Measurements from ENCODE around the gene SLC6A8. TPM values are rescaled to one million over a fixed set of nuclear protein-coding genes. Genes with fewer than 3 reads are reported as not detected.

SLC6A8 gene
- total and polyA plus RNA-seq, 2 donors (not counting 3 experiments of a cell fraction or from before 2014, with no cell fraction given): 22.7 to 23.6 TPM

GRCh38 chrX:153734871-153735270 is 47.1 kb downstream of the SLC6A8 start:
- no peak overlapping the region for H3K27ac ChIP-seq (ENCODE audit: insufficient read depth, low read depth, low read length)
- CTCF ChIA-PET: interaction anchor here (1.3 kb wide), 1 partner anchor 8 kb away, joined by 3 read pairs; no protein-coding TSS in a partner anchor
- BruUV-seq (replicated peaks): no TSS peak

GRCh38 chrX:153735274-153735673 is 47.5 kb downstream of the SLC6A8 start:
- no peaks in the 10 kb centered on the region for H3K4me1 ChIP-seq (ENCODE audit: control insufficient read depth, extremely low read depth, insufficient read depth, low read length)
- H3K9me1 ChIP-seq (replicated peaks; ENCODE audit: control insufficient read depth, extremely low read depth, insufficient read depth, low read length): no peaks in the 10 kb centered on the region
- no peak for FAIRE-seq
- TF ChIP-seq EZH2 (IDR thresholded peaks at IDR 0.05; ENCODE audit: borderline replicate concordance, low read depth, low read length, severe bottlenecking) (no peak), FOS (IDR thresholded peaks at IDR 0.05; ENCODE audit: borderline replicate concordance, insufficient read depth, low read length) (no peak)
- ChIA-PET CTCF (interaction anchor here (1.3 kb wide), 1 partner anchor 9 kb away, joined by 3 read pairs; no protein-coding TSS in a partner anchor), POLR2A (no interaction called here)
- H3K4me2 ChIP-seq (ENCODE audit: insufficient read depth, low read length): no peak overlapping the region
- BruUV-seq (replicated peaks): no TSS peak
- no peak overlapping the region for H2AFZ ChIP-seq (ENCODE audit: low read depth, low read length)
- no peak for DNase-seq (ENCODE audit: low read depth, low spot score)
- H3K9ac ChIP-seq (replicated peaks; ENCODE audit: extremely low read depth, insufficient read depth, low read length): no peak overlapping the region
- intact Hi-C loops (cut with micrococcal nuclease): no loop called here
- no peaks in the 10 kb centered on the region for H3K9me3 ChIP-seq (replicated peaks; ENCODE audit: control insufficient read depth, insufficient read depth, low read length)
- H3K36me3 ChIP-seq (ENCODE audit: control insufficient read depth in 2 of 2, extremely low read depth in 1 of 2, insufficient read depth in 2 of 2, low read length in 2 of 2): no peaks in the 10 kb centered on the region
- no peak overlapping the region for H3K27ac ChIP-seq (ENCODE audit: insufficient read depth, low read depth, low read length)
- dilution Hi-C loops (cut with MboI; ENCODE audit: extremely low pct_ligation_motif_present, low sequenced_read_pairs): no loop called here
- no peaks in the 10 kb centered on the region for H4K20me1 ChIP-seq (replicated peaks; ENCODE audit: control insufficient read depth, extremely low read depth, insufficient read depth, low read length)
- H3K4me3 ChIP-seq (replicated peaks in 1 of 3; ENCODE audit: insufficient read depth in 1 of 3, low read depth in 1 of 3, low read length in 3 of 3): no peak overlapping the region
- H3K27me3 ChIP-seq (ENCODE audit: control insufficient read depth in 2 of 2, insufficient read depth in 2 of 2, low read length in 2 of 2): no peaks in the 10 kb centered on the region
- no peaks in the 10 kb centered on the region for H3K79me2 ChIP-seq (ENCODE audit: control insufficient read depth, insufficient read depth, low read length)

More at GRCh38 chrX:153734871-153735270, 47.1 kb downstream of the SLC6A8 start:
- no peaks in the 10 kb centered on the region for H4K20me1 ChIP-seq (replicated peaks; ENCODE audit: control insufficient read depth, extremely low read depth, insufficient read depth, low read length)
- H2AFZ ChIP-seq (ENCODE audit: low read depth, low read length): no peak overlapping the region
- H3K4me3 ChIP-seq (replicated peaks in 1 of 3; ENCODE audit: insufficient read depth in 1 of 3, low read depth in 1 of 3, low read length in 3 of 3): no peak overlapping the region
- no peak overlapping the region for H3K4me2 ChIP-seq (ENCODE audit: insufficient read depth, low read length)
- no peaks in the 10 kb centered on the region for H3K27me3 ChIP-seq (ENCODE audit: control insufficient read depth in 2 of 2, insufficient read depth in 2 of 2, low read length in 2 of 2)
- H3K9me1 ChIP-seq (replicated peaks; ENCODE audit: control insufficient read depth, extremely low read depth, insufficient read depth, low read length): no peaks in the 10 kb centered on the region
- no peak for TF ChIP-seq EZH2 (IDR thresholded peaks at IDR 0.05; ENCODE audit: borderline replicate concordance, low read depth, low read length, severe bottlenecking)
- TF ChIP-seq POLR2A (IDR thresholded peaks at IDR 0.05; ENCODE audit: low read depth, low read length): no peak
- no peak for TF ChIP-seq GATA2 (IDR thresholded peaks at IDR 0.05; ENCODE audit: insufficient read depth, insufficient read length, low read depth, low read length)
- TF ChIP-seq POLR2AphosphoS5 (IDR thresholded peaks at IDR 0.05; ENCODE audit: insufficient read depth, low read depth, low read length): no peak
- no peak for TF ChIP-seq MAX (IDR thresholded peaks at IDR 0.05; ENCODE audit: insufficient read depth, insufficient read length)
- TF ChIP-seq JUN (IDR thresholded peaks at IDR 0.05; ENCODE audit: borderline replicate concordance, insufficient read depth, insufficient read length, low read depth): no peak
- TF ChIP-seq FOS (IDR thresholded peaks at IDR 0.05; ENCODE audit: borderline replicate concordance, insufficient read depth, low read length): no peak
- no peak for TF ChIP-seq MYC (IDR thresholded peaks at IDR 0.05; ENCODE audit: low read depth, low read length)
- no peaks in the 10 kb centered on the region for H3K4me1 ChIP-seq (ENCODE audit: control insufficient read depth, extremely low read depth, insufficient read depth, low read length)
- FAIRE-seq: no peak
- POLR2A ChIA-PET: no interaction called here
- no peaks in the 10 kb centered on the region for H3K9me3 ChIP-seq (replicated peaks; ENCODE audit: control insufficient read depth, insufficient read depth, low read length)
- H3K36me3 ChIP-seq (ENCODE audit: control insufficient read depth in 2 of 2, extremely low read depth in 1 of 2, insufficient read depth in 2 of 2, low read length in 2 of 2): no peaks in the 10 kb centered on the region
- dilution Hi-C loops (cut with MboI; ENCODE audit: extremely low pct_ligation_motif_present, low sequenced_read_pairs): no loop called here
- no peak for DNase-seq (ENCODE audit: low read depth, low spot score)
- no peak overlapping the region for H3K9ac ChIP-seq (replicated peaks; ENCODE audit: extremely low read depth, insufficient read depth, low read length)
- intact Hi-C loops (cut with micrococcal nuclease): no loop called here
- H3K79me2 ChIP-seq (ENCODE audit: control insufficient read depth, insufficient read depth, low read length): no peaks in the 10 kb centered on the region
